ENCODE results near the gene TMEM9B.

TMEM9B gene

DNA sequence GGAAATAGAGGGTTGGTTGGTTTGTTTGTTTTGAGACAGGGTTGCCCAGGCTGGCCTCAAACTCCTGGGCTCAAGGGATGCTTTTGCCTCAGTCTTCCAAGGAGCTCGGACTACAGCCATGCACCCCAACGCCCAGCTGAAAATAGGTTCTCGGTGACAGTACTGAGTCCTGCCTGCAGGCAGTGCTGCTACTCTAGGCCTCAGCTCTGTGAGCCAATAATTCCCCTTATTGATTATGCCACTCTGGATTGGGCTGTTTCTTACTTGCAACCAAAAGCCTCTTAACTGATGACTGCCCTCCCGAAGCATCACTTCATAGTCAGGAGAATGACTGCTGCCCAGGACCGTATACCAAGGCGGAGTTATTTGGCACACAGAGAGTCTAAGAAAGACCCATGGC lies 30.3 kb downstream of the TMEM9B start:
- no peak overlapping the region for H3K4me3 ChIP-seq (ENCODE audit: low read length)
- H3K36me3 ChIP-seq (ENCODE audit: insufficient read depth, low read length), result no peaks in the 10 kb centered on the region
- no peak overlapping the region for H2AFZ ChIP-seq (ENCODE audit: low read depth, low read length)
- H3K9me3 ChIP-seq (ENCODE audit: low read length), result no peaks in the 10 kb centered on the region
- H3K27me3 ChIP-seq (ENCODE audit: insufficient read depth, low read length), result no peaks in the 10 kb centered on the region
- H3K4me1 ChIP-seq (ENCODE audit: insufficient read depth, low read length), result peaks cover 3% of the 10 kb centered on the region

DNA sequence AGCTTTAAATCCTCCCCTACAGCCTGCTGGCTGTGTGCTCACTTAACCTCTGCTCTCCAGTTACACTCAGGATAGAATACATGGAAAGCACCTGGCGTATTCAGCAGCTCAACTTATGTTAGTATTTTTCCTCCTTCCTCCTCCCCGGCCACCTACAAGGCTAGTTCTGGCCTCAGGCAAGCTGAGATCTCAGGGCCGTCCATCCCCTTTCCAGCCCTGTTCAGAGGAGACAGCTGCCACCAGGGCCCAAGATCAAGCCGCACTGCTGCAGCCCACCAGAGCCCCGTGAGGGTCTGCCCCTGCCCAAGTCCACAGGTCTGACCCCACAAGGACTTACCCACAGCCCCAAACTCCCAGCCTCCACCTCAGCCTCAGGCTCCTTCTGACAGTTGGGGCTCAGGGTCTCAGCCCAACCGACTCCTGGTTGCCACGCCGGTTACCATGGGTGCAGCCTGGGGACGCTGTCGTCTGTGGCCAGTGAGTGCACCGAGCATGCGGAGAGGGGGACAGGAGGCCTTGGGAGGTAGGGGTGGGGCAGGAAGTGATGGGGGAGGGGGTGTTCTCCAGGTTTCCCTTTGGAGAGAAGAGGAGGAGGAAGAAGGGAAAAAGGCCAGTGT lies 31.6 kb downstream of the TMEM9B start, which contains the start of gene C11orf16:
TSS of gene C11orf16 (minus strand) at position 384 of the 617 bp plus-strand sequence. CDS start 639 bp downstream, outside the sequence.
- no peaks in the 10 kb centered on the region for H3K27me3 ChIP-seq (ENCODE audit: insufficient read depth, low read length)
- peaks cover 3% of the 10 kb centered on the region for H3K4me1 ChIP-seq (ENCODE audit: insufficient read depth, low read length)
- no peak within 1 kb of the TSS for H2AFZ ChIP-seq (ENCODE audit: low read depth, low read length)
- H3K36me3 ChIP-seq (ENCODE audit: insufficient read depth, low read length), result no peaks in the 10 kb centered on the region
- no peaks in the 10 kb centered on the region for H3K9me3 ChIP-seq (ENCODE audit: low read length)
- H3K4me3 ChIP-seq (ENCODE audit: low read length), result no peak within 1 kb of the TSS

DNA sequence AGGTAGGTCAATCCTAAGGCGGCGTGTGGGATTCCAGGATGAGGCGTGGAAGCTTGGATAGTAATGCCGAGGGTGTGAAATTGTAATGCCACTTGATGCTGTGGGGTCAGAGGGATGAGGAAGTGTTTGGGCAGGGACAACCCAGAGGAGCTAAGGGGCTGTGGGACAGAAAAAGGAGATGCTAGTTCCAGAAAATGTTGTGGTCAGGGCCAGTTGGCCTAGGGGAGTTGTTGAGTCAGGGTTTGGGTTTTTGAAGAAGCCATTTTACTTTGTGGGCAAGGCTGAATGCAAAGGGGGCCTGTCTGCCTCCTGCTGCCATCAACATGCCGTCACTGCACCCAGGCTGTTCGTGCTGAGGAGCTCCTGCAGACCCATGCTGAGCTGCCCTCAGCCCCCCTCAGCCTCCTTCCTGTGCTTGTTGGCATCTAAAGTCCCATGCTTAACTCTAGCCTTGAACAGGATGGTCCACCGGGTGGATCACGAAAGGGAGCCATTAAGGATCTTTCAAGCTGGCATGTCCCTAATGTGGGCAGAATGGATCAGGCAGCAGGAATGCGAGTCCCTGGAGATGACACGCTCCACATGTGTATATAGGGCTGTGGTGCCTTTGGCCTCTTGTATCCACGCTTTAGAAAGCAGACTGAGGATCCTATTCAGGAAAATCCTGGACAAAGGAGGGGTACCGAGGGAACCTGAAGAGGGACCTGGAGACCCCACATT lies 33.6 kb downstream of the TMEM9B start:
- Histone ChIP-seq H3K4me3 (ENCODE audit: low read length) (no peak overlapping the region), H3K4me1 (ENCODE audit: insufficient read depth, low read length) (peaks cover 3% of the 10 kb centered on the region), H3K27me3 (ENCODE audit: insufficient read depth, low read length) (no peaks in the 10 kb centered on the region), H3K36me3 (ENCODE audit: insufficient read depth, low read length) (no peaks in the 10 kb centered on the region), H3K9me3 (ENCODE audit: low read length) (no peaks in the 10 kb centered on the region), H2AFZ (ENCODE audit: low read depth, low read length) (no peak overlapping the region)

DNA sequence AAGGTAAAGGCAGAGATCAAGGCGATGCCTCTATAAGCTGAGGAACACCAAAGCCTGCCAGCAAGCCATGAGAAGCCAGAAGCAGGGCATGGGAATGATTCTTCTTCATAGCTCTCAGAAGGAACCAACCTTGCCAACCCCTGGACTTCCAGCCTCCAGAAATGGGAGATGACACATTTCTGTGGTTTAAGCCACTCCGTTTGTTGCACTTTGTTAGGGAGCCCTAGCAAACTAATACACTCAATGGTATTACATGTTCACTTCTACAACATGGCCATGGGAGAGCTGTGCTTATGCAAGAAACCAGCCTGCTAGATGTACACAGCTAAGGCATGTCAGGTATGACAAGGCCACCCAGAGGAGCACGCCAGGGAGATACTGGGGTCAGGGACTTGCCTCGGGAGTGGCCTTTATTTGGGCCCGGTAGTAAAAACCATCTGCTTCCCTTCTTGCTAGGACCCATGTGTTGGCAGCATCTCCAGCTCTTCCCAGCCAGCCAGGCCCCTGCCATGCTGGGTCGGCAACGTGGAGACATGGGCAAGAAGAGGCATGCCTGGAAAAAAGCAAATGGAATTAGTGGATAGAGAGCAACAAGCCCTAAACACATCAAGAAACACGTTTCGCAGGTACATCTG lies 35.1 kb downstream of the TMEM9B start:
- Histone ChIP-seq H2AFZ (ENCODE audit: low read depth, low read length) (no peak overlapping the region), H3K4me1 (ENCODE audit: insufficient read depth, low read length) (no peaks in the 10 kb centered on the region), H3K27me3 (ENCODE audit: insufficient read depth, low read length) (no peaks in the 10 kb centered on the region)

DNA sequence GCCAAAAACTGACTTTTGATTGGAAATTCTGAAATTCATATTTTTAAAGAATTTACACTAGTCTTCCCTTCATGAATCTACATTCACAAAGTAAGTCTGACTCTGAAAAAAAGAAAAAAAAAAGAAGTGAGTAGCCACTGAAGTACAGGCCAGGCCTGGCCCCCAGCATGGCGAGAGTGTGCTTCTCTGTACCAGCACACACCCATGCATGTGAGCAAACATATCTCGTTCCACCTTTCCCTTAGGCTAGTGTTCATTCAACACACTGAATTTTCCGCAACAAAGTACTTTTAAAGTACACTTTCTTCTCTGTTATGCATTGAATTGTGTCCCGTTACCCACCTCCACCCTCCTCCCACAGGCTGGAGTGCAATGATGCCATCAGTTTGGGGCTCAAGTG lies 36.0 kb downstream of the TMEM9B start:
- H3K9me3 ChIP-seq (ENCODE audit: low read length), result no peaks in the 10 kb centered on the region
- H3K36me3 ChIP-seq (ENCODE audit: insufficient read depth, low read length), result peaks cover 4% of the 10 kb centered on the region
- H3K4me1 ChIP-seq (ENCODE audit: insufficient read depth, low read length), result no peaks in the 10 kb centered on the region
- H3K27me3 ChIP-seq (ENCODE audit: insufficient read depth, low read length), result no peaks in the 10 kb centered on the region
- H3K4me3 ChIP-seq (ENCODE audit: low read length), result no peak overlapping the region
- no peak overlapping the region for H2AFZ ChIP-seq (ENCODE audit: low read depth, low read length)

More for the DNA sequence above, 35.1 kb downstream of the TMEM9B start:
- Histone ChIP-seq H3K9me3 (ENCODE audit: low read length) (no peaks in the 10 kb centered on the region), H3K4me3 (ENCODE audit: low read length) (no peak overlapping the region), H3K36me3 (ENCODE audit: insufficient read depth, low read length) (peaks cover 4% of the 10 kb centered on the region)

DNA sequence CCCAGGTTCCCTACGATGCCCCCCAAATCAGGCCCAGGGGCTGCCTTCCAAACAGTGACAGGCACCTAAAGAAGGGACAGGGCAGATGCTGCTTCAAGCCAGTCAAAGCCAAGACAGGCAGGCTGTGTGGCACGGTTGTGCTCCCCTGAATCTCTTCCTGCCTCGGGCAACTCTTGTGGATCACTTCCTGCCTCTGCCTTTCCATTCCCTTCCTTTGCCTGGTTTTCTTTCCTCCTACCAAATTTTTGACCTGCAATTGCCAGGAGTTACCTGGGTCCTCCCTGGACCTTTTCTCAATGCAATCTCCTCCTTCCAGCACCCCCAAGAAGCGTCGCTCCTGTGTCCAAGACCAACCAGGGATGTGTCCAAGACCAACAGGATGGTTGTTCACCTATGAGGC lies 37.0 kb downstream of the TMEM9B start:
- Histone ChIP-seq H3K4me3 (ENCODE audit: low read length) (no peak overlapping the region), H3K36me3 (ENCODE audit: insufficient read depth, low read length) (peaks cover 10% of the 10 kb centered on the region), H3K4me1 (ENCODE audit: insufficient read depth, low read length) (no peaks in the 10 kb centered on the region), H3K9me3 (ENCODE audit: low read length) (no peaks in the 10 kb centered on the region), H2AFZ (ENCODE audit: low read depth, low read length) (no peak overlapping the region), H3K27me3 (ENCODE audit: insufficient read depth, low read length) (no peaks in the 10 kb centered on the region)

DNA sequence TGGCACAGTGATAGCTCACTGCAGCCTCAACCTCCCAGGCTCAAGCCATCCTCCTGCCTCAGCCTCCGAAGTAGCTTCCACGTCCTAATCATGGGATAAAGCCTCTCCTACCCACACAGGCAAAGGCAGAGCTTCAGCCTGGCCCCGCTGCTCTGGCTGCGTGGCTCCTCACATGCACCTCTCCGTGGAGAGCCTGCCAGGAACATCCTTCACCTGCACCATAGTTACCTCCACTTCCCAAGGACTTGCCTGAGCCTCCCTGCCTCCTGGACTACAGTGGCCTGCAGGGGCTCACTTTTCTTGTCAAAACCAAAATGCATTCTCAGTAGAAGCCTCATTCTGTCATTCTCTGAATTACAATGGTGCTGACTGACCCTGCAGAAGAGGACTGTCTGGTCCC lies 38.0 kb downstream of the TMEM9B start:
- Histone ChIP-seq H3K4me3 (ENCODE audit: low read length) (no peak overlapping the region), H2AFZ (ENCODE audit: low read depth, low read length) (no peak overlapping the region), H3K9me3 (ENCODE audit: low read length) (no peaks in the 10 kb centered on the region), H3K36me3 (ENCODE audit: insufficient read depth, low read length) (peaks cover 15% of the 10 kb centered on the region), H3K4me1 (ENCODE audit: insufficient read depth, low read length) (no peaks in the 10 kb centered on the region), H3K27me3 (ENCODE audit: insufficient read depth, low read length) (no peaks in the 10 kb centered on the region)

DNA sequence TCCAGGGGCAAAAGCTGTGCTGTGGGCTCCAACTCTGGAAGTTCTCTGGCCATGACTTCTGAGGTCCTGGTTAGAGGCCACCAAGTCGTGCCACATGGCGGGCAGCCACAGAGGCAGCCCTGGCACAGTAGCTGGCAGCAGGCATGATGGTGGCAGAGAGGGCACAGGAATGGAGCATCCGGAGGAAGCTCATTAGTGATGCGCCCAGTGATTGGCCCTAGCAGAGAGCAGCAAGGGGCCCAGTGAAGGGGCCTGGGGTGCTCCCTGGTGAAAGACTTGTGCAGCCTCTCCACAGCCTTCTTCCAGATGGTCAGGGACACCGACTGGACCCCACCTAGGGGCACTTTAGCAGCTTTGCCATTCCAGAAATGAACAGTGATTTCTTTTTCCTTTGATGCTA lies 38.5 kb downstream of the TMEM9B start:
- Histone ChIP-seq H3K4me1 (ENCODE audit: insufficient read depth, low read length) (no peaks in the 10 kb centered on the region), H3K27me3 (ENCODE audit: insufficient read depth, low read length) (no peaks in the 10 kb centered on the region), H3K4me3 (ENCODE audit: low read length) (no peak overlapping the region), H3K9me3 (ENCODE audit: low read length) (no peaks in the 10 kb centered on the region), H2AFZ (ENCODE audit: low read depth, low read length) (no peak overlapping the region), H3K36me3 (ENCODE audit: insufficient read depth, low read length) (peaks cover 18% of the 10 kb centered on the region)

DNA sequence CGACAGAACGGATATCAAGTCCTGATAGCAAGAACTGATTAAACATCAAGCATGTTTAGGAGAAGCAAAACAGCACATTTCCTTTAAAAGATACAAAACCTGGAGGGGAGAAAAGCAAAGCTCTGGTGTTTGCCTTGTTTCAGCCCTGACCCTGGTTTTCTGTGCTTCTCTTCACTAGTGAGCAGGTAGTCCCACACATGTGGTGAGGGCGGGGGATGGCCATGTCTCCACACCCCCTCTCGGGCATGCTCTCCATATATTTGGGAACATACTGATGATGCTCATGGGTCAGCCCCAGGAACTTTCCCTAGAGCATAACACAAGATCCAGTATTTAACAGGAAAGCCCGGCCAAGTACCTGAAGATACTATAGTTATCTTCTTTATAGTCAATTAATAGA lies 41.6 kb downstream of the TMEM9B start:
- Histone ChIP-seq H3K4me3 (ENCODE audit: low read length) (no peak overlapping the region), H3K27me3 (ENCODE audit: insufficient read depth, low read length) (no peaks in the 10 kb centered on the region), H3K9me3 (ENCODE audit: low read length) (no peaks in the 10 kb centered on the region), H2AFZ (ENCODE audit: low read depth, low read length) (no peak overlapping the region), H3K4me1 (ENCODE audit: insufficient read depth, low read length) (no peaks in the 10 kb centered on the region), H3K36me3 (ENCODE audit: insufficient read depth, low read length) (peaks cover 38% of the 10 kb centered on the region)

DNA sequence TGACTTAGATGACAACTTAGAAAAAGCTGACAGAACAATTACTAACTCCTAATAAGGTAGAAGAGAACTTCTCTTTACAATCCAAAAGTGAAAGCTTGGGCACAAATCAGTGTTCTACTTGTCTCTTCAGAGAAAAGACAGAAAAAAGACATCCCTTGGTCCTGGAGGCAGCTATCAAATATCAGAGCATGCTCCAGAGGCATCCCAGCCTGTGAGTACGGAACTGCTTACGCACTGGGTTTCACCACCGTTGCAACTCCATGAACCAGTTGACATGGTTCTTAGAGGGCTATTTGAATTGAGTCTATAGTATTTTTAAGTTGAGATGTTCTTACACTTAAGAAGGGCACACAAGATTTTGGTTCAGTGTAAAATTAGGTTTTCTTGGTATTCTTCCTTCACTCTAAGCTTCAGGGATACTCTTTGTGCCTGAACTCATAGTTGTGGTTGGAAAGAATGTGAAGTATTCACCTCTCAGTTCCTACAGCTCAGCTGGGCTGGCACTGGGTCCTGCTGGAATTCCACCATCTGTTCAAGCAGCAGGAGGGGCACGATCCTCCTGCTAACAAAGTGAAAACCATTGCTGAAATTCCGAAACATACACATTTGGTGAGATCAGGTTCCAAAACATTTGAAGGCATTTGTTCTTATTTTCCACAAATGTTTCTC lies 47.0 kb downstream of the TMEM9B start:
- Histone ChIP-seq H3K36me3 (ENCODE audit: insufficient read depth, low read length) (peaks cover 47% of the 10 kb centered on the region), H3K4me3 (ENCODE audit: low read length) (no peak overlapping the region), H3K27me3 (ENCODE audit: insufficient read depth, low read length) (no peaks in the 10 kb centered on the region), H3K4me1 (ENCODE audit: insufficient read depth, low read length) (peaks cover 7% of the 10 kb centered on the region), H2AFZ (ENCODE audit: low read depth, low read length) (no peak overlapping the region), H3K9me3 (ENCODE audit: low read length) (no peaks in the 10 kb centered on the region)

DNA sequence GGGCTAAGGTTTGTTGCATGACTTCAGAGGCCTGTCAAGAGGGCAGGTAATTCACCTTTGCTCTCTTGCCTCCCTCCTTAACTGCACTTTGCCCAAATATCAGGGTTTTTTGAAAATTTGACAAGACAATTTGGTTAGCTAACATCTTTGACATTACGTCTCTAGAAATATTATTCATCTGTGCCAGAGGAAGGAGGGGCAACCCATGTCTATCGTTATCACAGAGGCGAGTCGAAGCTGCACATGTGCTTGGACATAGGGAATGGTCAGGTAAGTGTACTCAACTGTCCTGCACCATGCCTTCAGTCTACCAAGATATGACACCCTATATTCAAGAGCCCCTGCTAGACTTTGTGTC lies 49.6 kb downstream of the TMEM9B start:
- Histone ChIP-seq H3K4me1 (ENCODE audit: insufficient read depth, low read length) (peaks cover 15% of the 10 kb centered on the region), H3K36me3 (ENCODE audit: insufficient read depth, low read length) (peaks cover 30% of the 10 kb centered on the region), H3K9me3 (ENCODE audit: low read length) (no peaks in the 10 kb centered on the region), H3K27me3 (ENCODE audit: insufficient read depth, low read length) (no peaks in the 10 kb centered on the region), H3K4me3 (ENCODE audit: low read length) (no peak overlapping the region), H2AFZ (ENCODE audit: low read depth, low read length) (no peak overlapping the region)

DNA sequence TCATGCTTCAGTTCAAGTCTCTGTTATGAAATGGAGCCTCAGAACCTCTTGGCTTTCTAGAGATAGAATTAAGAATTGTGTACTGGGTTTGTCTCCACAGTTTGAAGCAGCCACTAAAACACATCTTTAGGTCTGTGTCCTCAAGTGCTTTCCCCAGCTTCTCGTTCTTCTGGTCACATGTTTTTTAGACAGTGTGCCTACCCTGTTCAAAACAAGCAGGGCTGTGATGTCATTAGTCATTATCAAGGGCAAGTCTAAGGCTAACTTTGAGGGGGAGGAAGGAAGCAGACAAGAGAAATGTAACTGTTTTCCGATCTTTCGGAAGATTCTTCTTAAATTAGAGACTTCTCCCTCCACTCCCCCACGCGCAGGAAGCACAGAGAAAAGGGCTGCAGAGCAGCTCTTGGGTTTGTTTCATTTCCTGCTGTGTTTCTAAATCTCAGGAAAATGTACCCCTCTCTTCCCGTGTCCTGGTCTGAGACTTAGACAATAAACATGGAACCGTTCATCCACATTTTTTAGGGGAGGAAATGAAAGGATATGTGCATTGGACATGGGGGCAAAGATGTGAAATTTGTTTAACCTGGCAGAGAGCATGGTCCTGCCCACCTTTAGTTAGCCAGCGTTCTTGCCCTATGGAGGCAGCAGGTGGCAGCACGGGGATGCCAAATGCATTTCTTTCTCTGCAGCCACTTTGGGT lies 50.1 kb downstream of the TMEM9B start:
- H3K36me3 ChIP-seq (ENCODE audit: insufficient read depth, low read length), result peaks cover 27% of the 10 kb centered on the region
- H3K4me1 ChIP-seq (ENCODE audit: insufficient read depth, low read length), result peaks cover 15% of the 10 kb centered on the region
- no peak overlapping the region for H2AFZ ChIP-seq (ENCODE audit: low read depth, low read length)
- H3K9me3 ChIP-seq (ENCODE audit: low read length), result no peaks in the 10 kb centered on the region
- H3K27me3 ChIP-seq (ENCODE audit: insufficient read depth, low read length), result no peaks in the 10 kb centered on the region
- H3K4me3 ChIP-seq (ENCODE audit: low read length), result no peak overlapping the region

Measured in neuron (in vitro differentiated cells).